Measurements from ENCODE around the gene ZNF407. TPM values are rescaled to one million over a fixed set of nuclear protein-coding genes. Genes with fewer than 3 reads are reported as not detected.

The ZNF407 gene
- polyA plus RNA-seq, 1 experiment: 2.8 TPM

DNA sequence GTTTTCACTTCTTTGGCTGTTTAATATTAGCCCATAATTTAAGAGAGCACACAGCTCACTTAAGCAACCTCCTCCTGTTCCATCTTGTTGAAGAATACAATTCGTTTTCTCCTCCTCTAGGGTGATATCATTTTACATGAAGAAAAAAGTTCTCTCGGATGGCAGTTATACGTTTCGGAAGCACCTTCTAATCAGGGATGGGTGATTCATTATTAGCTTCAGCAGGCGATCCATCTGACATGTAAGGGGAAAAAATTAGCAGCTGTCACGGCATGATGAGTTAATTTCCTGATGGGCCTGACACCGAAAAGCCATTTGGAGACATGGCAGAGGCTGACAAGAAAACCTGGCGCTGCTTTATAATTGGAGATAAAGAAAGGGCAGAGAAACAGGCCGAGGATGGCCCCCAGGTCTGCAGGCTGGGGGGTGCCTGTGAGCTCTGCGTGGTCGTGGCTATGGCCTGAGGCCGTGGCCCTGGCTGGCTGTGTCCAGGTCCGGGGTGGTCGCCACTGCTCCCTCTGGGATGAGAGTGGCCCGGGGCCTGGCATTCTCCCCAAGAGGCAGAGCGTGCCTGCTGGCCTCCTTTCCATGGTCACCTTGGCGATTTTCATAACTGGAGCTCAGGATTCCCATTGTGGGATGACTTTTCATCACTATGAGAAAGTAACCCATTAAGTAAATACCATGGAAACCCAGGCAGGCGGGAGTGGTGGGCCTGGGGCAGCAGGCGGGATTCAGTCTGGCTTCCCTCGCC, 471.2 kb downstream of the ZNF407 start:
- H3K4me3 ChIP-seq (ENCODE audit: low read depth, low read length): no peak overlapping the region
- TF ChIP-seq, protein P1, sequence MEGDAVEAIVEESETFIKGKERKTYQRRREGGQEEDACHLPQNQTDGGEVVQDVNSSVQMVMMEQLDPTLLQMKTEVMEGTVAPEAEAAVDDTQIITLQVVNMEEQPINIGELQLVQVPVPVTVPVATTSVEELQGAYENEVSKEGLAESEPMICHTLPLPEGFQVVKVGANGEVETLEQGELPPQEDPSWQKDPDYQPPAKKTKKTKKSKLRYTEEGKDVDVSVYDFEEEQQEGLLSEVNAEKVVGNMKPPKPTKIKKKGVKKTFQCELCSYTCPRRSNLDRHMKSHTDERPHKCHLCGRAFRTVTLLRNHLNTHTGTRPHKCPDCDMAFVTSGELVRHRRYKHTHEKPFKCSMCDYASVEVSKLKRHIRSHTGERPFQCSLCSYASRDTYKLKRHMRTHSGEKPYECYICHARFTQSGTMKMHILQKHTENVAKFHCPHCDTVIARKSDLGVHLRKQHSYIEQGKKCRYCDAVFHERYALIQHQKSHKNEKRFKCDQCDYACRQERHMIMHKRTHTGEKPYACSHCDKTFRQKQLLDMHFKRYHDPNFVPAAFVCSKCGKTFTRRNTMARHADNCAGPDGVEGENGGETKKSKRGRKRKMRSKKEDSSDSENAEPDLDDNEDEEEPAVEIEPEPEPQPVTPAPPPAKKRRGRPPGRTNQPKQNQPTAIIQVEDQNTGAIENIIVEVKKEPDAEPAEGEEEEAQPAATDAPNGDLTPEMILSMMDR (IDR thresholded peaks at IDR 0.05; ENCODE audit: insufficient read depth, low read depth, low read length): no peak
- peaks cover 1% of the 10 kb centered on the region; the same call in 1 of the 2 replicates for H3K36me3 ChIP-seq (ENCODE audit: control insufficient read depth, insufficient read depth, low read length)
- ChIA-PET CTCF (interaction anchor here (0.6 to 1.3 kb wide), 4 partner anchors 8 to 105 kb away, joined by 3 to 4 read pairs (median 3); no protein-coding TSS in a partner anchor), POLR2A (no interaction called here)
- no peak for DNase-seq (ENCODE audit: low read depth)
- H3K27me3 ChIP-seq (ENCODE audit: control insufficient read depth, insufficient read depth, low read length): no peaks in the 10 kb centered on the region

DNA sequence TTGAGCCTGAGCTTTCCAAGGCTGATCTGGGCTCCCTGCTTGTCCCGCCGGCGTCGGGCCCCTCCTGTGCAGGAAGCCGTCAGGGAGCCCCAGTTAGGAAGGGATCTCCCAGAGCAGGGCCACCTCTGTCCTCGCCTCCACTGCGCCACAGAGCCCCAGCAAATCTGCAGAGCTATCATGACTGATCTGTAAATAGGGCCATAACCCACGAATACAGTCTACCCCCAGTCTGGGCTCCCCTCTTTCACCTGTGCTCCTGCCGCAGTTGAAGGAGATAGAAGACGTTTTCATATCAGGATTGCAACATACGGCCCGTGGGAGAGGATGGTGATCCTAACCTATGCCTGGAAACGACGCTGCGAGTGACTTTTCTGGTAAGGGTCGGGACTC, 472.6 kb downstream of the ZNF407 start:
- TF ChIP-seq, protein P1 (IDR thresholded peaks at IDR 0.05; ENCODE audit: insufficient read depth, low read depth, low read length): no peak
- no peaks in the 10 kb centered on the region for H3K27me3 ChIP-seq (ENCODE audit: control insufficient read depth, insufficient read depth, low read length)
- ChIA-PET POLR2A (no interaction called here), CTCF (no interaction called here)
- H3K36me3 ChIP-seq (ENCODE audit: control insufficient read depth, insufficient read depth, low read length): no peaks in the 10 kb centered on the region
- no peak for DNase-seq (ENCODE audit: low read depth)
- H3K4me3 ChIP-seq (ENCODE audit: low read depth, low read length): no peak overlapping the region

DNA sequence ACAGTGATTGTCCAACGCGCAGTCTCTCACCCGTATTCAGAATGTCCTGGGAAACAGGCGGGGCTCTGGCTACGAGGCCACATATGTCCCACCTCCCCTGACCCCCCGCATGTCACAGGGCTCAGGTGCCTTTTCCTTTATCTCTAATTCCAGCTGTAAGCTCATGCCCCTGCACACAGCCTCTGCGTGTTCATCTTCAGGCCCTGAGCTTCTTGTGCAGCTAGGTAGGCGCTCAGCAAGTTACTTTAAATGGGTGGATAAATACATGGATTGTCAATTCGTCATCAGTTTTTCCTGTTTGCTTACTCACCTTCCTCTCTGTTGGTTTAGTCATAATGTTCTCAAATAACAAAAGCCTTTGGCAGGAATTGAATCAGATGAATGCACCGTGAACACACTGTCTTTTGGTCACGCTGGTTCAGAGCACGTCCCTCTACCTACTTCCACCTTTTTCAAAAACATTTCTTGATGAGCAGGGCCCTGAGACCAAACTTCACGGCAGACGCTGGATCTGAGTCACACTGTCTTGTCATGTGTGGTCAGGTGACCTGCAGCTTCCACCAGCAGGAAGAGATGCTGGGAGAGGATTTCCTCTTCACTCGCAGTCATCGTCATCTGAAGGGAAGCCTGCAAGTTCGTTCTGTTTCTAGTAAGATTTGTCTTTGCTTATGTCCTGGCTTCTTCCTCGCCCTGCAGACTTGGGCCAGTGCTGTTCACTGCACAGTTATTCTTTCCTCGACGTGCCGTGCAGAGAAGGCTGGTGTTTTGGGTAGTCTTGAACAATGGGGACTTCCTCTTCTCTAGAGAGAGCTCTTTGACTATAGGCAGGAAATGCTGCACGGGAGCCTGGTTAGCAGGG, 473.2 kb downstream of the ZNF407 start:
- TF ChIP-seq, protein P1 (IDR thresholded peaks at IDR 0.05; ENCODE audit: insufficient read depth, low read depth, low read length): no peak
- H3K4me3 ChIP-seq (ENCODE audit: low read depth, low read length): no peak overlapping the region
- H3K36me3 ChIP-seq (ENCODE audit: control insufficient read depth, insufficient read depth, low read length): no peaks in the 10 kb centered on the region
- H3K27me3 ChIP-seq (ENCODE audit: control insufficient read depth, insufficient read depth, low read length): no peaks in the 10 kb centered on the region
- ChIA-PET CTCF (no interaction called here), POLR2A (no interaction called here)
- DNase-seq (ENCODE audit: low read depth): peak; percentile 33

DNA sequence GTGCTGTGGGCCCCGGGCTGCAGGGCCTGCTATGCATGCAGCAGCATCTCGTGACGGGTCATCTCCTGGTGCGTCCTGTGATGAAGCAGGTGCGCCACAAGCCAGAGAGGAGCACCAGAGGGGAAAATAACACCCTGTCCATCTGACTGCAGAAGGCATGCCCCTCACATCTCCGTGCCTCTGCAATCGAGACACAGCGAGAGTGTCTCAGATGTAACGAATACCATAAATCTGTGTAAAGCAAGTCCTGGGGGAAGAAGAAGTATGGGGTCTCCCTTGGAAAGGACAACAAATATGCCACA, 473.8 kb downstream of the ZNF407 start:
- no peak for DNase-seq (ENCODE audit: low read depth)
- Histone ChIP-seq H3K36me3 (ENCODE audit: control insufficient read depth, insufficient read depth, low read length) (no peaks in the 10 kb centered on the region), H3K4me3 (ENCODE audit: low read depth, low read length) (no peak overlapping the region), H3K27me3 (ENCODE audit: control insufficient read depth, insufficient read depth, low read length) (no peaks in the 10 kb centered on the region)
- TF ChIP-seq, protein P1 (IDR thresholded peaks at IDR 0.05; ENCODE audit: insufficient read depth, low read depth, low read length): no peak
- ChIA-PET POLR2A (no interaction called here), CTCF (no interaction called here)

DNA sequence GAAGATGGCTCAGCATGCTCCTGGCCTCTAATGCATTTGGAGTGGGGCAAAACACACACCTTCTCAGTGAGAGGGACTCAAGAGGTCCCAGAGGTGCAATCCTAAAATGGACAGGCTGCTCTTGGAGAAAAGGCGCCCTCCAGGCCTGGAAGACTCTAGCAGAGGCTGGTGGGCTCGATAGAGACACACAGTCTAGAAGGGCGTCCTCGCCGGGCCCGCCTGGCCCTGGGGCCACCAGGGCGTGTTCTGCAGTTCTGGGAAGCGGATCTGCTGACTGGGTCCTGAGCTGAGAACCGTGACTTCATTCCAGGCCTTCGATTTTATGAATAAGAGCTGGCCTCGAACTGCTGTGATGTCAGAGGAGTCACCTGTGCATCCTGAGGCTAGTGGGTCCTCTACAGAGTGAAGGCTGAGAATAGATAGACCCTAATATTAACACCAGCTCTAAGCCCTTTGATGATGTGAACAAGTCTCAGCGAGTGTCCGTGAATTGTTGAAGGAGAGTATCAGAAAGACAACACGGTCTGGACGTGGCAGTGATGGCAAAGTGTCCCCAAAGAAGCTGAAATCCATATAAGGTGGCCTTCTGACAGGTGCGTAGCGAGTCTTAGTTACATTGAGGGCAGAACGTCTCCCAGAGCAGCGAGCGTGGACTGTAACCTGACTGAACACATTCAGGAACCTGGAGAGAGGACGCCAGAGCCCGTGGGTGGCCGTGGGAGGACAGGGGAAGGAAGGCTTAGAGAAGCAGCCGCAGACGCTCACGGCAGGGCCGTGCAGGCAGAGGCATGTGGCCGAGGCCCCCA, 474.4 kb downstream of the ZNF407 start:
- TF ChIP-seq, protein P1 (IDR thresholded peaks at IDR 0.05; ENCODE audit: insufficient read depth, low read depth, low read length): no peak
- H3K4me3 ChIP-seq (ENCODE audit: low read depth, low read length): no peak overlapping the region
- no peaks in the 10 kb centered on the region for H3K36me3 ChIP-seq (ENCODE audit: control insufficient read depth, insufficient read depth, low read length)
- ChIA-PET POLR2A (no interaction called here), CTCF (no interaction called here)
- no peak for DNase-seq (ENCODE audit: low read depth)
- H3K27me3 ChIP-seq (ENCODE audit: control insufficient read depth, insufficient read depth, low read length): no peaks in the 10 kb centered on the region
